Peyer's patch (tissue), 4 donors: ENCODE measurements around the gene BACH2. TPM values are rescaled to one million over a fixed set of nuclear protein-coding genes. Genes with fewer than 3 reads are reported as not detected.
"Not testable (repeated sequence)": the region's sequence is repeated elsewhere in the genome, so short reads cannot be mapped to it uniquely, and the experiment has no call there.

Experiments
- DNase-seq, 3 donors: peaks; one replicate each; pipeline ENCODE4 v3.0.0-alpha.2; 2017 to 2019
- H3K27ac ChIP-seq, 4 donors: fragments of 200-600 bp; sonication (generic); one replicate each; pipeline ENCODE4 v1.5.1; 2016 to 2019
- H3K27me3 ChIP-seq, 2 donors: fragments of 200-600 bp; sonication (generic); one replicate each; pipeline ENCODE4 v1.5.1; 2019
- H3K36me3 ChIP-seq, 3 donors: fragments of 200-600 bp; sonication (generic); one replicate each; pipeline ENCODE4 v1.5.1; 2016 to 2019
- H3K4me1 ChIP-seq, 4 donors: fragments of 200-600 bp; sonication (generic); one replicate each; pipeline ENCODE4 v1.5.1; 2016 to 2019
- H3K4me3 ChIP-seq, 4 donors: fragments of 200-600 bp; sonication (generic); 1 replicate in 3 of 4; 2 replicates in 1 of 4; pipeline ENCODE4 v1.5.1; 2016 to 2019; ENCODE audit warnings: mild to moderate bottlenecking in 1 of 4
- H3K9me3 ChIP-seq, 4 donors: fragments of 200-600 bp; sonication (generic); one replicate each; pipeline ENCODE4 v1.5.1; 2016 to 2019; ENCODE audit warnings: mild to moderate bottlenecking in 1 of 4
- CTCF ChIP-seq, 6 experiments: fragments of 450-650 bp in 4 of 6; fragments of 200-600 bp in 2 of 6; sonication (generic) in 1 of 6; IDR thresholded peaks; one replicate each; pipeline ENCODE4 v1.5.1; 2017 to 2019; ENCODE audit warnings: antibody characterized with exemption in 6 of 6, mild to moderate bottlenecking in 3 of 6, moderate library complexity in 1 of 6
- POLR2A ChIP-seq, 2 donors: fragments of 450-650 bp; IDR thresholded peaks; one replicate each; pipeline ENCODE4 v1.5.1; 2017; ENCODE audit warnings: antibody characterized with exemption in 2 of 2, mild to moderate bottlenecking in 2 of 2, moderate library complexity in 2 of 2
- total RNA-seq, 4 donors: library from RNA; depleted of rRNA; stranded (reverse); fragments of >200 nt; gene quantifications; one replicate each; pipeline ENCODE4 v1.1.0, GENCODE V29; 2016

The BACH2 gene
- total RNA-seq, 4 donors from 2014 or later: 0.18 to 26.4 (median 8.2) TPM

DNA sequence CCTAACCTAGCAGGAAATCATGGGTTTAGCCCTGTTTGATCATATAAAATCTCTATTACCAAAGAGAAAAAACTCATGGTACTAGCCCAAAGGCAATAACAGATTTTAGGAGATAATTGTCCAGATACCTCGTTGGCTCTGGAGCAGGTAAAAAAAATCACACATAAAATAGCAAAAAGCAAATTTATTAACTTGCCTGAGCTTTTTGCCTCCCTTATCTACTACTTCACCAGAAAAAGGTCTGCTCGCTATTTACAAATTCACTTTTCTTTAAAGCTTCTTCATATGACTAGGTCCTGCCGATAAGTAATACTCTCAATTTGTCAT, 320.0 kb downstream of the BACH2 start:
- Histone ChIP-seq H3K36me3 (no peaks in the 10 kb centered on the region), H3K9me3 (no peaks in the 10 kb centered on the region), H3K27me3 (no peaks in the 10 kb centered on the region), H3K27ac (no peak overlapping the region), H3K4me1 (no peaks in the 10 kb centered on the region), H3K4me3 (no peak overlapping the region)
- TF ChIP-seq CTCF (IDR thresholded peaks at IDR 0.05): no peak
- TF ChIP-seq POLR2A (IDR thresholded peaks at IDR 0.05): no peak
- DNase-seq: no peak

DNA sequence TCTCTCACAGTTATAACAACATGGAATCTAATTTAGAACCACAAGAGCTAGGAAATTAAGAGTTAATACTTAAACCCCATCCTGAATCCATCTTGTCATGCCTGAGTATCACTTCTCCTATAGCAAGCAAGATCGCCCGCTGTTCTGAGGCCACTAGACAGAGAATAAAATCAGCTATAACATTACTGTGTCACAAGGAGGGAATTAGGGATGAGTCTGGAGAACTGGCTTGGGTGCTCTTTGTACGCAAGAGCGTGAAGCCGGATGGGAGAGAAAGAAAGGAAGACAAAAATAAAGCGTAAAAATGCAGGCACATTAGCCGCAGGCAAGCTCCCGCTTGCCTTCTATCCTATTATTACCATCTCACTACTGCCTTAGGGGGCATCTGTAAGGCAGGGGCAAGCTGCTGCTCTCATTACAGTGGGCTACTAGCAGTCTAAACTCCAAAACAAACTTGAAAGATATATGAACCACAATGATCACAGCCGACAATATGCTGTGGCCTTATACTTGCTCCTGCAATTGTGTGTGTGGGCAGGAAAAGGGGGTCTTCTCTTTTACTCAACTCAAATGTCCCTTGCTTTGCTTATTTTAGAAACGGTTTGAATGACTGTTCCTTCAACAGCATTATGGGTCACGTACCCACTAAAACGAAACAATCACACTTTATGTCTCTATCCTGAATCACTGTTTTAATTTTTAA, 320.5 kb downstream of the BACH2 start:
- H3K4me3 ChIP-seq: no peak overlapping the region
- H3K27me3 ChIP-seq: no peaks in the 10 kb centered on the region
- H3K4me1 ChIP-seq: no peaks in the 10 kb centered on the region
- DNase-seq: no peak
- H3K9me3 ChIP-seq: no peaks in the 10 kb centered on the region
- H3K27ac ChIP-seq: no peak overlapping the region
- TF ChIP-seq POLR2A (IDR thresholded peaks at IDR 0.05) (no peak), CTCF (IDR thresholded peaks at IDR 0.05) (no peak)
- H3K36me3 ChIP-seq: no peaks in the 10 kb centered on the region

- H3K27ac ChIP-seq: no peak overlapping the region
- H3K9me3 ChIP-seq: no peaks in the 10 kb centered on the region
- H3K4me1 ChIP-seq: no peaks in the 10 kb centered on the region
- H3K27me3 ChIP-seq: no peaks in the 10 kb centered on the region
- no peak overlapping the region for H3K4me3 ChIP-seq
- DNase-seq: no peak
- no peaks in the 10 kb centered on the region for H3K36me3 ChIP-seq
- TF ChIP-seq CTCF (IDR thresholded peaks at IDR 0.05) (no peak), POLR2A (IDR thresholded peaks at IDR 0.05) (no peak)
Observed at GRCh38 chr6:89975366-89975765, 321.3 kb downstream of the BACH2 start.

GRCh38 chr6:89974834-89975233, 321.8 kb downstream of the BACH2 start:
- no peaks in the 10 kb centered on the region for H3K9me3 ChIP-seq
- no peak for TF ChIP-seq POLR2A (IDR thresholded peaks at IDR 0.05)
- TF ChIP-seq CTCF (IDR thresholded peaks at IDR 0.05): no peak
- no peaks in the 10 kb centered on the region for H3K36me3 ChIP-seq
- H3K4me1 ChIP-seq: no peaks in the 10 kb centered on the region
- H3K4me3 ChIP-seq: no peak overlapping the region
- H3K27ac ChIP-seq: no peak overlapping the region
- no peak for DNase-seq
- H3K27me3 ChIP-seq: no peaks in the 10 kb centered on the region

DNA sequence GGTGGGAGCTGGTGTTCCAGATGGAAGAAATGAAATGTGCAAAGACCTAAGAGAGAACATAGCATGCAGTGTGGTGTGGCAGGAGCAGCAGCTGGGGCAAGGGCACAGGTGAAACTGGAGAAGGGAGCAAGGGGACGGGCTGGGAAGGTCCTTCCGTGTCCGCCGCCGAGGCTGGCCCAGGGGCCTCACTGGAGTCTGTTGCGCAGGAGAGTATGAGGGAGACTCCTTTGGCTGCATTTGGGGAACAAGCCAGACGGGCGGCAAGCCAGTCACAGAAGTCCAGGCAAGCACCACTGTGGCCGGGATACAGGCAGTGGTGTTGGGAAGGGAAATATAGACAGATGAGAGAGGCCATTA, 324.6 kb downstream of the BACH2 start:
- no peaks in the 10 kb centered on the region for H3K4me1 ChIP-seq
- H3K27ac ChIP-seq: no peak overlapping the region
- no peaks in the 10 kb centered on the region for H3K27me3 ChIP-seq
- no peak overlapping the region for H3K4me3 ChIP-seq
- no peaks in the 10 kb centered on the region for H3K9me3 ChIP-seq
- H3K36me3 ChIP-seq: no peaks in the 10 kb centered on the region
- no peak for DNase-seq
- no peak for TF ChIP-seq POLR2A (IDR thresholded peaks at IDR 0.05)
- TF ChIP-seq CTCF (IDR thresholded peaks at IDR 0.05): no peak

GRCh38 chr6:89971338-89972024, 325.2 kb downstream of the BACH2 start:
- not testable (repeated sequence) for DNase-seq, H3K36me3 ChIP-seq, H3K4me3 ChIP-seq, H3K4me1 ChIP-seq, H3K9me3 ChIP-seq, H3K27ac ChIP-seq, H3K27me3 ChIP-seq
